ENCODE data around the gene DCAF5.

- TF ChIP-seq, protein P1, sequence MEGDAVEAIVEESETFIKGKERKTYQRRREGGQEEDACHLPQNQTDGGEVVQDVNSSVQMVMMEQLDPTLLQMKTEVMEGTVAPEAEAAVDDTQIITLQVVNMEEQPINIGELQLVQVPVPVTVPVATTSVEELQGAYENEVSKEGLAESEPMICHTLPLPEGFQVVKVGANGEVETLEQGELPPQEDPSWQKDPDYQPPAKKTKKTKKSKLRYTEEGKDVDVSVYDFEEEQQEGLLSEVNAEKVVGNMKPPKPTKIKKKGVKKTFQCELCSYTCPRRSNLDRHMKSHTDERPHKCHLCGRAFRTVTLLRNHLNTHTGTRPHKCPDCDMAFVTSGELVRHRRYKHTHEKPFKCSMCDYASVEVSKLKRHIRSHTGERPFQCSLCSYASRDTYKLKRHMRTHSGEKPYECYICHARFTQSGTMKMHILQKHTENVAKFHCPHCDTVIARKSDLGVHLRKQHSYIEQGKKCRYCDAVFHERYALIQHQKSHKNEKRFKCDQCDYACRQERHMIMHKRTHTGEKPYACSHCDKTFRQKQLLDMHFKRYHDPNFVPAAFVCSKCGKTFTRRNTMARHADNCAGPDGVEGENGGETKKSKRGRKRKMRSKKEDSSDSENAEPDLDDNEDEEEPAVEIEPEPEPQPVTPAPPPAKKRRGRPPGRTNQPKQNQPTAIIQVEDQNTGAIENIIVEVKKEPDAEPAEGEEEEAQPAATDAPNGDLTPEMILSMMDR (conservative IDR thresholded peaks at IDR 0.05), result no peak
- no peak for TF ChIP-seq EZH2 (IDR thresholded peaks at IDR 0.05; ENCODE audit: low read depth)
These were observed 76.6 kb downstream of the DCAF5 start for GRCh38 chr14:69076341-69076740.
